HK-2 (cell line): ENCODE measurements around the gene AHNAK2.
"Not testable (repeated sequence)": the region's sequence is repeated elsewhere in the genome, so short reads cannot be mapped to it uniquely, and the experiment has no call there.

Experiments
- DNase-seq: peaks from one replicate; pipeline ENCODE4 v3.0.0-alpha.2; 2018; ENCODE audit not compliant: unreplicated experiment

The AHNAK2 gene

GRCh38 chr14:104898870-104899510 lies 79.2 kb downstream of the AHNAK2 start:
- no peak for DNase-seq

GRCh38 chr14:104898195-104898558 lies 80.0 kb downstream of the AHNAK2 start:
- DNase-seq = no peak

- DNase-seq = no peak
These were observed 80.6 kb downstream of the AHNAK2 start for GRCh38 chr14:104897330-104898194.

GRCh38 chr14:104895786-104896661 lies 82.2 kb downstream of the AHNAK2 start:
- no peak for DNase-seq

GRCh38 chr14:104895207-104895785 lies 82.9 kb downstream of the AHNAK2 start:
- no peak for DNase-seq

- no peak for DNase-seq
These were observed 83.6 kb downstream of the AHNAK2 start for GRCh38 chr14:104894331-104895206.

GRCh38 chr14:104893435-104894207 lies 84.6 kb downstream of the AHNAK2 start:
- DNase-seq = no peak

GRCh38 chr14:104892531-104893434 lies 85.4 kb downstream of the AHNAK2 start:
- DNase-seq = no peak

GRCh38 chr14:104891664-104892530 lies 86.3 kb downstream of the AHNAK2 start:
- no peak for DNase-seq

- DNase-seq = no peak
These were observed 87.0 kb downstream of the AHNAK2 start for GRCh38 chr14:104891121-104891551.

- not testable (repeated sequence) for DNase-seq
These were observed 87.9 kb downstream of the AHNAK2 start for GRCh38 chr14:104890292-104890691.

GRCh38 chr14:104889375-104889757 lies 88.8 kb downstream of the AHNAK2 start:
- DNase-seq = no peak

GRCh38 chr14:104888489-104889374 lies 89.4 kb downstream of the AHNAK2 start:
- no peak for DNase-seq

- no peak for DNase-seq
These were observed 90.3 kb downstream of the AHNAK2 start for GRCh38 chr14:104887623-104888488.
